Measurements from ENCODE around the gene SFXN3.

DNA sequence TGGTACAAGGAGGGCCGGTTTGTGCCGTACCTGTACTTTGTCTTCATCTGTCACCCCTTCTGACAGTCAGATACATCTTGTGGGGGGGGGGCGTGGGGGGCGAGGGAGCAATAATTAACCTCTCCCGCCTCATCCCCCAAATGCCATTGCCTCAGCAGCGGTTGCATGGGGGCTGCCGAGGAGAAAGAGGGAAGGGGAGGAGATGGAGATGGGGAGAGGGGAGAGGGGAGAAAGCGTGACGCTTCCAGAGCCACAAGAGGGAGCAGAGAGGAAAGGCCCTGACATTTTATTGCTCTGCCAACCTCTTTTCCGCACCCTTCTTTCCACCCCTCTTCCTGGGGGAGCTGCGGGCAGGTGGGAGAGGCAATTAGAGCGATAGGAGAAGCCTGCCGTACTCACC, 42.6 kb downstream of the SFXN3 start:
- TF ChIP-seq TAF1 (IDR thresholded peaks at IDR 0.05; ENCODE audit: low read depth), result no peak
- TF ChIP-seq, protein P1, sequence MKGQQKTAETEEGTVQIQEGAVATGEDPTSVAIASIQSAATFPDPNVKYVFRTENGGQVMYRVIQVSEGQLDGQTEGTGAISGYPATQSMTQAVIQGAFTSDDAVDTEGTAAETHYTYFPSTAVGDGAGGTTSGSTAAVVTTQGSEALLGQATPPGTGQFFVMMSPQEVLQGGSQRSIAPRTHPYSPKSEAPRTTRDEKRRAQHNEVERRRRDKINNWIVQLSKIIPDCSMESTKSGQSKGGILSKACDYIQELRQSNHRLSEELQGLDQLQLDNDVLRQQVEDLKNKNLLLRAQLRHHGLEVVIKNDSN (IDR thresholded peaks at IDR 0.05), result no peak
- no peak for TF ChIP-seq EP300 (IDR thresholded peaks at IDR 0.05; ENCODE audit: borderline replicate concordance)
- TF ChIP-seq, protein P2, sequence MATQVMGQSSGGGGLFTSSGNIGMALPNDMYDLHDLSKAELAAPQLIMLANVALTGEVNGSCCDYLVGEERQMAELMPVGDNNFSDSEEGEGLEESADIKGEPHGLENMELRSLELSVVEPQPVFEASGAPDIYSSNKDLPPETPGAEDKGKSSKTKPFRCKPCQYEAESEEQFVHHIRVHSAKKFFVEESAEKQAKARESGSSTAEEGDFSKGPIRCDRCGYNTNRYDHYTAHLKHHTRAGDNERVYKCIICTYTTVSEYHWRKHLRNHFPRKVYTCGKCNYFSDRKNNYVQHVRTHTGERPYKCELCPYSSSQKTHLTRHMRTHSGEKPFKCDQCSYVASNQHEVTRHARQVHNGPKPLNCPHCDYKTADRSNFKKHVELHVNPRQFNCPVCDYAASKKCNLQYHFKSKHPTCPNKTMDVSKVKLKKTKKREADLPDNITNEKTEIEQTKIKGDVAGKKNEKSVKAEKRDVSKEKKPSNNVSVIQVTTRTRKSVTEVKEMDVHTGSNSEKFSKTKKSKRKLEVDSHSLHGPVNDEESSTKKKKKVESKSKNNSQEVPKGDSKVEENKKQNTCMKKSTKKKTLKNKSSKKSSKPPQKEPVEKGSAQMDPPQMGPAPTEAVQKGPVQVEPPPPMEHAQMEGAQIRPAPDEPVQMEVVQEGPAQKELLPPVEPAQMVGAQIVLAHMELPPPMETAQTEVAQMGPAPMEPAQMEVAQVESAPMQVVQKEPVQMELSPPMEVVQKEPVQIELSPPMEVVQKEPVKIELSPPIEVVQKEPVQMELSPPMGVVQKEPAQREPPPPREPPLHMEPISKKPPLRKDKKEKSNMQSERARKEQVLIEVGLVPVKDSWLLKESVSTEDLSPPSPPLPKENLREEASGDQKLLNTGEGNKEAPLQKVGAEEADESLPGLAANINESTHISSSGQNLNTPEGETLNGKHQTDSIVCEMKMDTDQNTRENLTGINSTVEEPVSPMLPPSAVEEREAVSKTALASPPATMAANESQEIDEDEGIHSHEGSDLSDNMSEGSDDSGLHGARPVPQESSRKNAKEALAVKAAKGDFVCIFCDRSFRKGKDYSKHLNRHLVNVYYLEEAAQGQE (IDR thresholded peaks at IDR 0.05; ENCODE audit: low read depth), result no peak
- TF ChIP-seq CREB1 (IDR thresholded peaks at IDR 0.05; ENCODE audit: low read depth), result no peak
- no peak for TF ChIP-seq TEAD4 (IDR thresholded peaks at IDR 0.05)
- no peak for TF ChIP-seq RAD21 (IDR thresholded peaks at IDR 0.05; ENCODE audit: low read depth)
- TF ChIP-seq EGR1 (IDR thresholded peaks at IDR 0.05), result no peak
